PFSK-1 (cell line): Measurements from ENCODE around the gene RECQL5.

Experiments
- FOXP2 ChIP-seq: optimal IDR thresholded peaks from 2 replicates; pipeline ENCODE3; 2011; ENCODE audit warnings: borderline replicate concordance, control low read depth, inconsistent platforms; ENCODE audit not compliant: insufficient read depth; ENCODE audit errors: extremely low read length, extremely low read depth
- POLR2AphosphoS5 ChIP-seq: IDR thresholded peaks from 2 replicates; pipeline ENCODE4 v1.6.1; 2012; ENCODE audit warnings: low read depth, mild to moderate bottlenecking, control low read depth, low read length, moderate library complexity
- SIN3A ChIP-seq: IDR thresholded peaks from 2 replicates; pipeline ENCODE4 v1.6.1; 2012; ENCODE audit warnings: mild to moderate bottlenecking, low read length, moderate library complexity, borderline replicate concordance; ENCODE audit not compliant: insufficient read depth
- TAF1 ChIP-seq: IDR thresholded peaks from 2 replicates; pipeline ENCODE4 v1.6.1; 2012; ENCODE audit warnings: low read length, control low read depth, borderline replicate concordance; ENCODE audit not compliant: insufficient read depth
- TF ChIP-seq, protein P1 (sequence below), 2 experiments: IDR thresholded peaks; 2 replicates each; pipeline versions ENCODE4 v1.6.1 to v1.8.0; 2011 to 2012; ENCODE audit warnings: low read depth in 2 of 2, low read length in 2 of 2, control low read depth in 1 of 2, inconsistent platforms in 1 of 2, mild to moderate bottlenecking in 1 of 2, moderate library complexity in 1 of 2; ENCODE audit not compliant: insufficient read depth in 1 of 2

Gene RECQL5

DNA sequence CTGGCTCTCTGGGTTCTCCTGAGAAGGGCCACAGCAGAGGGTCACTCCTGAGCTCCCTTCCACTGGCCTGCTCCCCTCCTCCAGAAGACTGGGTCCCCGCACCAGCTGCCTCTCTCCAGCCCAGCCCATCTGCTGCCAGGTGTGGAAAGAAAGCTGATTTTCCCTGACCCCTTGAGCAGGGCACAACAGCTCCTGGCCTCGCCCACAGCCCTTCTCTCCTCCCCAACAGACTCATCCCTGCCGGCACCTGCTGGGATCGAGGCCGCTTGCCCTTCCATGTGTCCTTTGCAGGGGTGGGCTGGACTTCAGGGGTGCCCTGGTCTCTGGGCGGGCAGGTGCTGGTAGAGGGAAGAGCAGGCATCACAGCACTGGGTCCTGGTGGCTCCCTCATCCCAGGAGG is 38.5 kb downstream of the RECQL5 start:
- TF ChIP-seq TAF1 (no peak), POLR2AphosphoS5 (no peak), SIN3A (no peak), FOXP2 (no peak)
- TF ChIP-seq, protein P1, sequence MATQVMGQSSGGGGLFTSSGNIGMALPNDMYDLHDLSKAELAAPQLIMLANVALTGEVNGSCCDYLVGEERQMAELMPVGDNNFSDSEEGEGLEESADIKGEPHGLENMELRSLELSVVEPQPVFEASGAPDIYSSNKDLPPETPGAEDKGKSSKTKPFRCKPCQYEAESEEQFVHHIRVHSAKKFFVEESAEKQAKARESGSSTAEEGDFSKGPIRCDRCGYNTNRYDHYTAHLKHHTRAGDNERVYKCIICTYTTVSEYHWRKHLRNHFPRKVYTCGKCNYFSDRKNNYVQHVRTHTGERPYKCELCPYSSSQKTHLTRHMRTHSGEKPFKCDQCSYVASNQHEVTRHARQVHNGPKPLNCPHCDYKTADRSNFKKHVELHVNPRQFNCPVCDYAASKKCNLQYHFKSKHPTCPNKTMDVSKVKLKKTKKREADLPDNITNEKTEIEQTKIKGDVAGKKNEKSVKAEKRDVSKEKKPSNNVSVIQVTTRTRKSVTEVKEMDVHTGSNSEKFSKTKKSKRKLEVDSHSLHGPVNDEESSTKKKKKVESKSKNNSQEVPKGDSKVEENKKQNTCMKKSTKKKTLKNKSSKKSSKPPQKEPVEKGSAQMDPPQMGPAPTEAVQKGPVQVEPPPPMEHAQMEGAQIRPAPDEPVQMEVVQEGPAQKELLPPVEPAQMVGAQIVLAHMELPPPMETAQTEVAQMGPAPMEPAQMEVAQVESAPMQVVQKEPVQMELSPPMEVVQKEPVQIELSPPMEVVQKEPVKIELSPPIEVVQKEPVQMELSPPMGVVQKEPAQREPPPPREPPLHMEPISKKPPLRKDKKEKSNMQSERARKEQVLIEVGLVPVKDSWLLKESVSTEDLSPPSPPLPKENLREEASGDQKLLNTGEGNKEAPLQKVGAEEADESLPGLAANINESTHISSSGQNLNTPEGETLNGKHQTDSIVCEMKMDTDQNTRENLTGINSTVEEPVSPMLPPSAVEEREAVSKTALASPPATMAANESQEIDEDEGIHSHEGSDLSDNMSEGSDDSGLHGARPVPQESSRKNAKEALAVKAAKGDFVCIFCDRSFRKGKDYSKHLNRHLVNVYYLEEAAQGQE (IDR thresholded peaks at IDR 0.05; ENCODE audit: insufficient read depth in 1 of 2, low read depth in 2 of 2, low read length in 2 of 2) = no peak

DNA sequence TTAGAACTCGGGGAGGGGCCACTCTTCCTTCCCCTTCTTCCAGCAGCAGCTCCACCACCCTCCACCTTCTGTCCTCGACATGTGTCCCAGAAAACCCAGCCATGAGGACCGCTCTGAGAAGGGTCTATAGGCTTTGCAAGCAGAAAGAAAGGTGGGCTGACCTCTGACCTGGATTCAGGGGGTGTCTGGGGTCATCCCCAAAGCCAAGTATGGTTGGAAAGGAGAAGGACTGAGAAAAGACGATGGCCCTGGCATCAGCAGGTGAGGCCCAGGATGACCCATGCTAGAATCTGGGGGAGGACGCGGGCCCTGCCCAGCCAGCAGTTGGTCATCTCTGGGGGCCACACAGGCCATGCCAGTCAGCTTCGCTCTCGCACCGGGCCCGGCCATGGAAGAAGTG is 39.9 kb downstream of the RECQL5 start:
- no peak for TF ChIP-seq TAF1
- no peak for TF ChIP-seq FOXP2
- TF ChIP-seq, protein P1 (IDR thresholded peaks at IDR 0.05; ENCODE audit: insufficient read depth in 1 of 2, low read depth in 2 of 2, low read length in 2 of 2) = no peak
- TF ChIP-seq POLR2AphosphoS5 = no peak
- TF ChIP-seq SIN3A = no peak

DNA sequence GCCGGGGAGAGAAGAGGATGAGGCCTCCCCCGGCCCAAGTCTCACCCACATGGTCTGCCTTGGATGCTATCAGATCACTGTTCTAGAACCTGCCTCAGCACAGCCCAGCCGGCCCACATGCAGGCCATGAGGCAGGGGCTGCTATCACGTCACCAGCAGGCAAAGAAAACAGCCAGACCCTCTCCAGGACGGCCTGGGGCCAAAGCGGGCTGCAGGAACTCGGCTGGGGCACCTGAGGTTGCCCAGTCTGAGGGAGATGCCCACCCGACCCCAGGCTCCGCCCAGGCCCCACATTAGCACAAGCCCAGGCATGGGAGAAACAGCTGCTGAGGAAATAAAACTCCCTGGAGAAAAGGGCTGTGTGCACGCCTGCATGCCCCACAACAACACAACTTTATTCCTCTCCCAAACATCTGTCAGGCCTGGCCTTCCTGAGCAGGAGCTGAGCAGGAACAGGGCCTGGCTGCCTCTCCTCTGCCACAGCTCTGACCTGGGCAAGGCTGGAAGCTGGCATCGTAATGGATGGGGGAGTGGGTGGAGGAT is 40.4 kb downstream of the RECQL5 start:
- TF ChIP-seq SIN3A (no peak), TAF1 (no peak), POLR2AphosphoS5 (no peak), FOXP2 (no peak)
- TF ChIP-seq, protein P1 (IDR thresholded peaks at IDR 0.05; ENCODE audit: insufficient read depth in 1 of 2, low read depth in 2 of 2, low read length in 2 of 2) = no peak

DNA sequence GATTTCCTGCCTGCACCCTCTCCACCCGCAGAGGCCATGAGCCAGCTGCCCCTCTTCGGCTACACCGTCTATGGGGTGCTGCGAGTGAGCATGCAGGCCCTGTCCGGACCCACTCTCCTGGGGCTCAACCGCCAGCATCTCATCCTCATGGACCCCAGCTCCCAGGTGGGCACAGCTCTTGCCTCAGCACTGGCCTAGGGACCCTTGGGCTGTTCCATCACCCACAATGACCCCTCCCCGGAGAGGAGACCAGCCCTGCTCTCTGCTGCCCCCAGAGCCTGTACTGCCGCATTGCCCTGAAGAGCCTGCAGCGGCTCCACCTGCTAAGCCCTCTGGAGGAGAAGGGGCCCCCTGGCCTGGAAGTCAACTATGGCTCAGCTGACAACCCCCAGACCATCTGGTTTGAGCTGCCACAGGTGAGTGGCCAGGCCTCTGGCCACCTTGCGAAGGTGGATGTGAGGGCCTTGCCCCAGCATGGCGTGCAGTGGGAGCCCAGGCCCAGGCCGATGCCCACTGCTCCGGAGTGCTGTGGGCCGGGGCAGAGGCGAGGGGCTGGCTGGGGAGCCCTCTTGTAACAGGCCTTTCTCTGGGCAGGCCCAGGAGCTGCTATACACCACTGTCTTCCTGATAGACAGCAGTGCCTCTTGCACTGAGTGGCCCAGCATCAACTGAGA is 41.0 kb downstream of the RECQL5 start:
- TF ChIP-seq, protein P1 (IDR thresholded peaks at IDR 0.05; ENCODE audit: insufficient read depth in 1 of 2, low read depth in 2 of 2, low read length in 2 of 2) = no peak
- TF ChIP-seq TAF1 = no peak
- no peak for TF ChIP-seq SIN3A
